ENCODE data around the gene MIEF2. TPM values are rescaled to one million over a fixed set of nuclear protein-coding genes. Genes with fewer than 3 reads are reported as not detected.

The MIEF2 gene
- total and polyA plus RNA-seq, 2 donors (not counting 3 experiments of a cell fraction or from before 2014, with no cell fraction given) = 8.3 to 22.7 TPM

- dilution Hi-C loops (cut with MboI; ENCODE audit: extremely low pct_ligation_motif_present, low sequenced_read_pairs) = no loop called here
- H3K9me3 ChIP-seq (replicated peaks; ENCODE audit: control insufficient read depth, insufficient read depth, low read length) = no peaks in the 10 kb centered on the region
- H3K9me1 ChIP-seq (replicated peaks; ENCODE audit: control insufficient read depth, extremely low read depth, insufficient read depth, low read length) = no peaks in the 10 kb centered on the region
- peaks cover 12 to 65% of the 10 kb centered on the region in 2 experiments for H3K36me3 ChIP-seq (ENCODE audit: control insufficient read depth in 2 of 2, extremely low read depth in 1 of 2, insufficient read depth in 2 of 2, low read length in 2 of 2)
- peaks cover 3% of the 10 kb centered on the region for H3K79me2 ChIP-seq (ENCODE audit: control insufficient read depth, insufficient read depth, low read length)
- no peak overlapping the region for H3K9ac ChIP-seq (replicated peaks; ENCODE audit: extremely low read depth, insufficient read depth, low read length)
- H2AFZ ChIP-seq (ENCODE audit: low read depth, low read length) = no peak overlapping the region
- CTCF ChIA-PET = no interaction called here
- DNase-seq (ENCODE audit: low read depth, low spot score) (no peak), FAIRE-seq (no peak)
- H3K4me1 ChIP-seq (ENCODE audit: control insufficient read depth, extremely low read depth, insufficient read depth, low read length) = peaks cover 23% of the 10 kb centered on the region
- H3K27me3 ChIP-seq (ENCODE audit: control insufficient read depth in 2 of 2, insufficient read depth in 2 of 2, low read length in 2 of 2) = no peaks in the 10 kb centered on the region
- H3K4me3 ChIP-seq (replicated peaks in 1 of 3; ENCODE audit: insufficient read depth in 1 of 3, low read depth in 1 of 3, low read length in 3 of 3) = no peak overlapping the region
- no peak overlapping the region for H3K4me2 ChIP-seq (ENCODE audit: insufficient read depth, low read length)
- no peak overlapping the region for H3K27ac ChIP-seq (ENCODE audit: insufficient read depth, low read depth, low read length)
- TF ChIP-seq JUN (IDR thresholded peaks at IDR 0.05; ENCODE audit: borderline replicate concordance, insufficient read depth, insufficient read length, low read depth) = no peak
- no peak for TF ChIP-seq POLR2A (IDR thresholded peaks at IDR 0.05; ENCODE audit: low read depth, low read length)
- TF ChIP-seq, protein P1, sequence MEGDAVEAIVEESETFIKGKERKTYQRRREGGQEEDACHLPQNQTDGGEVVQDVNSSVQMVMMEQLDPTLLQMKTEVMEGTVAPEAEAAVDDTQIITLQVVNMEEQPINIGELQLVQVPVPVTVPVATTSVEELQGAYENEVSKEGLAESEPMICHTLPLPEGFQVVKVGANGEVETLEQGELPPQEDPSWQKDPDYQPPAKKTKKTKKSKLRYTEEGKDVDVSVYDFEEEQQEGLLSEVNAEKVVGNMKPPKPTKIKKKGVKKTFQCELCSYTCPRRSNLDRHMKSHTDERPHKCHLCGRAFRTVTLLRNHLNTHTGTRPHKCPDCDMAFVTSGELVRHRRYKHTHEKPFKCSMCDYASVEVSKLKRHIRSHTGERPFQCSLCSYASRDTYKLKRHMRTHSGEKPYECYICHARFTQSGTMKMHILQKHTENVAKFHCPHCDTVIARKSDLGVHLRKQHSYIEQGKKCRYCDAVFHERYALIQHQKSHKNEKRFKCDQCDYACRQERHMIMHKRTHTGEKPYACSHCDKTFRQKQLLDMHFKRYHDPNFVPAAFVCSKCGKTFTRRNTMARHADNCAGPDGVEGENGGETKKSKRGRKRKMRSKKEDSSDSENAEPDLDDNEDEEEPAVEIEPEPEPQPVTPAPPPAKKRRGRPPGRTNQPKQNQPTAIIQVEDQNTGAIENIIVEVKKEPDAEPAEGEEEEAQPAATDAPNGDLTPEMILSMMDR (IDR thresholded peaks at IDR 0.05; ENCODE audit: extremely low read depth in 1 of 2, insufficient read depth in 1 of 2, low read depth in 1 of 2, low read length in 2 of 2) = no peak
- no peak for TF ChIP-seq GATA2 (IDR thresholded peaks at IDR 0.05; ENCODE audit: insufficient read depth, insufficient read length, low read depth, low read length)
- TF ChIP-seq POLR2AphosphoS5 (IDR thresholded peaks at IDR 0.05; ENCODE audit: insufficient read depth, low read depth, low read length) = no peak
- TF ChIP-seq, protein P2, sequence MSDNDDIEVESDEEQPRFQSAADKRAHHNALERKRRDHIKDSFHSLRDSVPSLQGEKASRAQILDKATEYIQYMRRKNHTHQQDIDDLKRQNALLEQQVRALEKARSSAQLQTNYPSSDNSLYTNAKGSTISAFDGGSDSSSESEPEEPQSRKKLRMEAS (IDR thresholded peaks at IDR 0.05; ENCODE audit: insufficient read depth, insufficient read length) = no peak
- TF ChIP-seq MYC (IDR thresholded peaks at IDR 0.05; ENCODE audit: low read depth, low read length) = no peak
- TF ChIP-seq EZH2 (IDR thresholded peaks at IDR 0.05; ENCODE audit: borderline replicate concordance, low read depth, low read length, severe bottlenecking) = no peak
- no peak for TF ChIP-seq FOS (IDR thresholded peaks at IDR 0.05; ENCODE audit: borderline replicate concordance, insufficient read depth, low read length)
- H4K20me1 ChIP-seq (replicated peaks; ENCODE audit: control insufficient read depth, extremely low read depth, insufficient read depth, low read length) = no peaks in the 10 kb centered on the region
- no TSS peak for BruUV-seq (replicated peaks)
- POLR2A ChIA-PET = no interaction called here
- intact Hi-C loops (cut with micrococcal nuclease) = no loop called here
Observed at GRCh38 chr17:18250708-18251107, 9.8 kb upstream of the MIEF2 start.
